IPS DF 6.9 (cell line): Measurements from ENCODE around the gene SMIM21.

ENCODE experiments used
- DNase-seq: peaks from one replicate; pipeline ENCODE4 v3.0.0-alpha.2; 2013; ENCODE audit warnings: low read depth, low spot score
- H3K27ac ChIP-seq: one replicate; pipeline ENCODE4 v1.5.1; 2013; ENCODE audit warnings: low read length, control low read depth
- H3K27me3 ChIP-seq: 2 replicates; pipeline ENCODE4 v1.6.1; 2013; ENCODE audit warnings: mild to moderate bottlenecking, low read length; ENCODE audit not compliant: control insufficient read depth, insufficient read depth
- H3K36me3 ChIP-seq: 2 replicates; pipeline ENCODE4 v1.6.1; 2013; ENCODE audit warnings: low read length; ENCODE audit not compliant: control insufficient read depth, insufficient read depth
- H3K4me1 ChIP-seq: 2 replicates; pipeline ENCODE4 v1.6.1; 2013; ENCODE audit warnings: low read length; ENCODE audit not compliant: control insufficient read depth, insufficient read depth
- H3K4me3 ChIP-seq: 2 replicates; pipeline ENCODE4 v1.5.1; 2013; ENCODE audit warnings: mild to moderate bottlenecking, low read length
- H3K9me3 ChIP-seq: 2 replicates; pipeline ENCODE4 v1.6.1; 2013; ENCODE audit warnings: low read length, inconsistent platforms; ENCODE audit not compliant: control insufficient read depth, insufficient read depth
- WGBS: extraction: QIAGEN DNeasy Blood & Tissue Kit; methylation state at CpG from one replicate; pipeline ENCODE4 v1.1.7; 2013; ENCODE audit warnings: mixed read lengths, missing lambda C conversion rate; ENCODE audit not compliant: insufficient read length, insufficient coverage; 5-methylcytosine and 5-hydroxymethylcytosine counted together

Gene SMIM21

GRCh38 chr18:75456199-75456631 is 28.7 kb upstream of the SMIM21 start:
- WGBS = no CpG with 5 or more reads among the region's 19 CpGs
- H3K4me3 ChIP-seq = no peak overlapping the region; the same call in 1 of the 2 replicates
- DNase-seq = no peak

GRCh38 chr18:75455249-75456198 is 28.0 kb upstream of the SMIM21 start:
- Histone ChIP-seq H3K36me3 (no peaks in the 10 kb centered on the region), H3K27ac (no peak overlapping the region), H3K4me3 (peak overlapping the region; percentile 44; the same call in 1 of the 2 replicates), H3K4me1 (no peaks in the 10 kb centered on the region), H3K27me3 (peaks cover 15% of the 10 kb centered on the region), H3K9me3 (no peaks in the 10 kb centered on the region)
- no peak for DNase-seq
- no CpG with 5 or more reads among the region's 84 CpGs for WGBS

More at GRCh38 chr18:75456199-75456631, 28.7 kb upstream of the SMIM21 start:
- no peaks in the 10 kb centered on the region for H3K9me3 ChIP-seq
- H3K27ac ChIP-seq = no peak overlapping the region
- no peaks in the 10 kb centered on the region for H3K4me1 ChIP-seq
- no peaks in the 10 kb centered on the region for H3K36me3 ChIP-seq
- H3K27me3 ChIP-seq = peaks cover 15% of the 10 kb centered on the region

GRCh38 chr18:75454022-75454795 is 26.7 kb upstream of the SMIM21 start:
- Histone ChIP-seq H3K4me3 (no peak overlapping the region), H3K27ac (no peak overlapping the region), H3K27me3 (peaks cover 15% of the 10 kb centered on the region), H3K4me1 (no peaks in the 10 kb centered on the region), H3K9me3 (no peaks in the 10 kb centered on the region), H3K36me3 (no peaks in the 10 kb centered on the region)
- 100% methylated on average over 1 of the region's 14 CpGs for WGBS
- DNase-seq = no peak

DNA sequence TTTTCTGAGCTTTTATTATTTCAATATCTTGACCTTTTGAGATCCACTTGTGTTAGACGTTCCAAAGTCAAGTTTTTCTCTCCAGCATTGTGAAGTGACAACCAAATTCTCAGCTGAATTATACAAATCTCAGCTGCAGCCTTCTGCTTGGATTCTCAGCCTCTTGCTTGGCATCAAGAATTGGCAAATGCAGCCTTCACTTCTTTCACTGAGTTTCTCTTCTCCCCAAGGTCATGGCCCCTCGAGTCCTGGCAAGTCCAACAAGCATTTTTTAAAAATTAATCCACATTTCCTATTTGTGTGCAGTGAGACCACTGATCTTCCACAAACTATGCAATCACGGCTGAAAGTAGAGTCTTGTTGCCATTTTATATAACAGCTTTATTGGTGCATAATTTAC is 23.4 kb upstream of the SMIM21 start:
- Histone ChIP-seq H3K9me3 (no peaks in the 10 kb centered on the region), H3K36me3 (no peaks in the 10 kb centered on the region), H3K27me3 (peaks cover 9% of the 10 kb centered on the region; the same call in 1 of the 2 replicates), H3K27ac (no peak overlapping the region), H3K4me3 (no peak overlapping the region), H3K4me1 (no peaks in the 10 kb centered on the region)
- no peak for DNase-seq
- no CpG with 5 or more reads among the region's 3 CpGs for WGBS

- no peaks in the 10 kb centered on the region for H3K27me3 ChIP-seq
- WGBS = no CpG with 5 or more reads among the region's 5 CpGs
- H3K9me3 ChIP-seq = no peaks in the 10 kb centered on the region
- no peaks in the 10 kb centered on the region for H3K4me1 ChIP-seq
- H3K27ac ChIP-seq = no peak overlapping the region
- no peak overlapping the region for H3K4me3 ChIP-seq
- H3K36me3 ChIP-seq = no peaks in the 10 kb centered on the region
- DNase-seq = no peak
Measured at GRCh38 chr18:75441896-75442295, 14.4 kb upstream of the SMIM21 start.

DNA sequence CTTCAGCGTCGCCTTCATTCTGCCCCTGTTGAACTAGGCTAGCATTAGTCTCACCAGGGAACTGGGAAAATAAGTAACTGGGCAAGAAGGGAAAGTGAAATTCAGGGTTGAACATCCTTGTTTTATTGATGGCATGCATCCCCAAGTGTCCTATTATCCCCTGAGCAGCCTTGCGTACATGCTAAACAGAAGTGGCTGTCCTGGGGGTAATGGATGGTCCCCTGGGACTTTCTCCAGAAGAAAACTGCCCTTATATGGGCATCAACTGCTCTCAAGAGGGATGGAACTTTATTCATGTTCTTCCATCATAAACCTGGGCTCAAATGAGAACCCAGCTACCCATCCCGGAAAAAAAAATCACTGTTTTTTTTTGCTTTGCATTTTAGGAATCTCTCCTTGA is 11.8 kb upstream of the SMIM21 start:
- Histone ChIP-seq H3K4me1 (no peaks in the 10 kb centered on the region), H3K27me3 (no peaks in the 10 kb centered on the region), H3K9me3 (no peaks in the 10 kb centered on the region), H3K36me3 (no peaks in the 10 kb centered on the region), H3K27ac (no peak overlapping the region), H3K4me3 (no peak overlapping the region)
- no peak for DNase-seq
- no CpG with 5 or more reads among the region's 4 CpGs for WGBS

DNA sequence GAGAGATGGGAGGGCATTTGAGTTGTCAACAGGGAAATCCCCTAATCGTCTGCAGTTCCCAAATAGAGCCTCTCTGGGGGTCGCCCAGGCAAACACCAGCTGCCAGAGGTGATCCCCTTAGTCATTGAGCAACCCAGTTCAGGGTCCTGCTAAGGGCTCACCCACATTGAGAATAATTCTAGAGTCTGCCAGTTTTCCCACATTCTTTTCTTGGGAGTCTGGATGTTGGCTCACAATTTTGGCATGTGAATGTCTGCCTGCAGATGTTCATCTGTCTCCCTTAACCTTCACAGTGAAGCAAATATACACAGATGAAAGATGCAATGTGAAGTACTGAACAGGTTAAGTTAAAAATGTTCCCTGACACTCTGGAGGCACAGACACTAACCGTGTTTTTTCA is 11.4 kb upstream of the SMIM21 start:
- no peaks in the 10 kb centered on the region for H3K9me3 ChIP-seq
- no peaks in the 10 kb centered on the region for H3K36me3 ChIP-seq
- no peak overlapping the region for H3K4me3 ChIP-seq
- H3K4me1 ChIP-seq = no peaks in the 10 kb centered on the region
- WGBS = no CpG with 5 or more reads among the region's 3 CpGs
- DNase-seq = no peak
- no peak overlapping the region for H3K27ac ChIP-seq
- H3K27me3 ChIP-seq = no peaks in the 10 kb centered on the region

DNA sequence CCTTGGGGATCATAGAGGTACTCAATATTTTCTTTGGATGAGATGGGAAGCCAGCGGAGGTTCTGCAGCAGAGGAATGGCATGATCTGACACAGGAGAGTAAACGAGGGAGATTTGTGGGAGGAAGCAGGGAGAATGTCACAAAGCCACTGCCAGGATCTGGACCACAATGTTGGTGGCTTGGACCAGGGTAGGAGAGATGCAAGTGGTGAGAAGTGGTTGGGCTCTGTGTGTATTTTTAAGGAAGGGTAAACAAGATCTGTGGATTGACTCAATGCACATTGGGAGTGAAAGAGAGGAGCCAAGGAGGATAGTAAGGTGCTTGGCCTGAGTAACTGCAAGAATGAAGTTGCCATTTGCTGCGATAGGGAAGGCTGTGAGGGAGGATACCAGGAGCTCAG is 10.5 kb upstream of the SMIM21 start:
- WGBS = no CpG with 5 or more reads among the region's 3 CpGs
- Histone ChIP-seq H3K27me3 (no peaks in the 10 kb centered on the region), H3K27ac (no peak overlapping the region), H3K9me3 (no peaks in the 10 kb centered on the region), H3K36me3 (no peaks in the 10 kb centered on the region), H3K4me3 (no peak overlapping the region), H3K4me1 (no peaks in the 10 kb centered on the region)
- no peak for DNase-seq

DNA sequence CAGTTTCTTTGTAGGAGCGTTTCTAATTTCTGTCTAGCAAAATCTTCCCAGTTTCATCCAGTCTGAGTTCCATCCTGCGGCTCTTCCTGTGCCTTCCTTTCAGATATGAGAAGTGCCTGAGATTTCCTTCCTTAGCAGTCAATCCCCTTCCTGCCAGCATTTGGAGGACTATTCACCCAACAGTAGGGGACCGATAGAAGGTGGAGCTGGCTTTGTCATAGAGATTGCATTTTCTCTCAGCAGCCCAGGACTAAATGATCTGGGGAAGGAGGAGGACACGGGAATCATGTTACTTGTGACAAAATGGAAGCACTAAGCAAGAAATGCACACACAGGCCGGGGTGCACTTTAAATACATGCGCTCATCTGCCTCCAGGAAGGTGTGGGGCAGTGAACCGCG is 5.6 kb upstream of the SMIM21 start:
- no peak overlapping the region for H3K27ac ChIP-seq
- H3K27me3 ChIP-seq = no peaks in the 10 kb centered on the region
- no CpG with 5 or more reads among the region's 8 CpGs for WGBS
- no peaks in the 10 kb centered on the region for H3K36me3 ChIP-seq
- H3K4me1 ChIP-seq = no peaks in the 10 kb centered on the region
- no peak for DNase-seq
- H3K9me3 ChIP-seq = no peaks in the 10 kb centered on the region
- H3K4me3 ChIP-seq = no peak overlapping the region

GRCh38 chr18:75429975-75430374 is 2.5 kb upstream of the SMIM21 start:
- Histone ChIP-seq H3K4me3 (no peak overlapping the region), H3K4me1 (no peaks in the 10 kb centered on the region), H3K9me3 (no peaks in the 10 kb centered on the region), H3K27ac (no peak overlapping the region), H3K27me3 (no peaks in the 10 kb centered on the region), H3K36me3 (no peaks in the 10 kb centered on the region)
- no CpG with 5 or more reads among the region's 9 CpGs for WGBS
- DNase-seq = no peak
